Stimulated activated naive B cell treated with anti-CD40 and anti-IgM and Interleukin-4, amounts not matched to agents 10 μg/mL and 1 μg/mL and 100 μg/mL, for 72 hours (primary cell): ENCODE measurements around the gene NOXA1.

ENCODE experiments used
- ATAC-seq, 2 donors: fragments of 150-1000 bp; cut with Tn5 transposase; replicated peaks; 2 replicates each; pipeline ENCODE4 v1.10.0; 2021; ENCODE audit warnings: moderate library complexity in 1 of 2
- DNase-seq: peaks from one replicate; pipeline ENCODE4 v3.0.0; 2021
- H3K27ac Mint-ChIP-seq: one replicate; pipeline ENCODE4 v1.8.0; 2022; ENCODE audit warnings: mild to moderate bottlenecking, mixed read lengths
- H3K27me3 Mint-ChIP-seq, 2 donors: one replicate each; pipeline ENCODE4 v1.8.0; 2022; ENCODE audit warnings: mixed read lengths in 2 of 2
- H3K36me3 Mint-ChIP-seq, 2 donors: one replicate each; pipeline ENCODE4 v1.8.0; 2022; ENCODE audit warnings: mixed read lengths in 2 of 2, mild to moderate bottlenecking in 1 of 2
- H3K4me1 Mint-ChIP-seq, 2 donors: one replicate each; pipeline ENCODE4 v1.8.0; 2022; ENCODE audit warnings: mixed read lengths in 2 of 2, mild to moderate bottlenecking in 1 of 2
- H3K4me3 Mint-ChIP-seq, 2 donors: one replicate each; pipeline ENCODE4 v1.8.0; 2022; ENCODE audit warnings: mild to moderate bottlenecking in 2 of 2, mixed read lengths in 2 of 2, moderate library complexity in 1 of 2
- H3K9me3 Mint-ChIP-seq, 2 donors: one replicate each; pipeline ENCODE4 v1.8.0; 2022; ENCODE audit warnings: mixed read lengths in 2 of 2, mild to moderate bottlenecking in 1 of 2

The NOXA1 gene

DNA sequence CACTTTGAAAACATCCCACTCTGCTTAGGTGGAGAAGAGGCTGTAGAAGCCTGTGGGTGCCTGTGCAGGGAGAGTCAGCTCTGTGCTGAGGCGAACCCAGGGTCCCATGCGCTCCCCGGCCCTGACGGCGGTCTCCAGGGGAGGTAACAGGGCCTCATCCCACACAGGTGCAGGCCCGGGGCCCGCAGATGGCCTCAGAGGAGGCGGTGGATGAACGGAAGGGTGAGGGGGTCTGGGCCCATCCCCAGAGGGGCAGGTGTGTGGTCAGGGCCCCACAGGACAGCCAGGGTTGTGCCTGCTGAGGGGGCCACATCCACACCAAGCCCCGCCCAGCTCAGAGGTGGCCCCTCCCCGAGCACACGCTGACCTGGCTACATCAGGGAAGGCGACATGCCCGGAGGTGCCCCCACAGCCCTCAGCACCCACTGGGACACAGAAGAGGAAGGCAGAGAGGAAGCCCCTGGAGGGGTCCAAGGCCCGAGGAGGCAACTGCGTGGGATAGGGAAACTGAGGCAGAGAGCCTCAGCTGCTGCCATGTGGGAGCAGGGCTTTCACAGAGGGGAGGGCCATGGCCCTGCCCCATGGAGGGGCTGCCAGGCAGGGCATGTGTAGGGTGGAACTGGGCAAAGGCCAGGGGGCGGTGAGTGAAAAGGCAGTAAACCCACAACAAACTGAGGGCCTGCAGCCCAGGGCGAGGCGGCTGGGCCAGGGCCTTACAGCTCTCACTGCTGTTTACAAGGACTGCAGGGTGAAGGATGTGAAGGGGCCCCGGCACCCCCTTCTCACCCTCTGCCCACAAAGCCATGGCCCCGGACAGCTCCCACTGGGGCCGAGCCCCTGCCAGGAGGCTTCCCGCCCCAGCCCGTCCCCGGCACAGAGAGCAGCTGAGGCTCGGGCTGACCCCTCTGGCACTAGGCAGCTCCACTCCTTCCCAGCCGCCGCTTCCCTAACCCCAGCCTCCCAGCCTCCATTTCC lies 29.7 kb upstream of the NOXA1 start:
- peaks cover 0 to 2% of the 10 kb centered on the region in 2 donors for H3K9me3 Mint-ChIP-seq
- ATAC-seq (no peak), DNase-seq (no peak)
- no peak overlapping the region for H3K4me3 Mint-ChIP-seq
- no peak overlapping the region for H3K27ac Mint-ChIP-seq
- H3K36me3 Mint-ChIP-seq = peaks cover 10 to 18% of the 10 kb centered on the region in 2 donors
- peaks cover 5 to 11% of the 10 kb centered on the region in 2 donors for H3K4me1 Mint-ChIP-seq
- H3K27me3 Mint-ChIP-seq = no peaks in the 10 kb centered on the region

DNA sequence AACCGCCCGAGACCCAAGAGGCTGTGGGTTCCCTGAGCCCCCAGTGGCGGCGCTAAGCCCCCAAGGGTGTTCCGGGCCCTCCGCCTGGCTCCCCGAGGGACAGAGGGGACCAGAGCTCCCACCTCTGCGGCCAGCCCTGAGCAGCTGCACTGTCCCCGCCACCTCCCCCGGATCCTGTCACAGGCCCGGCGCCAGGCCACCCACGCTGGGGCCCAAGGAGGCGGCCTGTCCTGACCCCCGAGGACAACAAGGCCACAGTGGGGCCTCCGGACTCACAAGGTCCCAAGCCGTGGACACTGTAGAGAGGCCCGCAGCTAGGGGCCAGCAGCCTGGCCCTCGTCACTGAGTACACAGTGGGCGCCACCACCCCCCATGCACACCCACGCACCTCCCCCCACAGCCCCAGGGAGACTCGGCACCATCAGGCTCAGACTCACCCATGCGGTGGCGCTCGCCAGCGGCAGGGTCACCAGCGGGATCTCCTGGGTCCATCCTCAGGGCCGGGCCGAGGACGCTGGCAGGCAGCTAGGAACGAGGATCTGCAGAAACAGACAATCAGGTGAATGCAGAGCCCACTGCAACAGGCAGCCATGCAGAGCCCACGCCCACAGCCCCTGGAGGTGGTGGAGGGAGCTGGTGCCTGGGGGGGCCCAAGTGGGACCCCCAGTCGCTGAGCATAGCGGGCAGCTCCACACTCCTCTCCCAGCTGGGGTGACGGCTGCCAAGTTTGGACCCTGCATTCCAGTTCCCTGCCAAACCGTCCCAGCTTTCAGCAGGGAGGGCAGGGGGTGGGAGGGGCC lies 28.1 kb upstream of the NOXA1 start:
- H3K27ac Mint-ChIP-seq = no peak overlapping the region
- DNase-seq = no peak
- H3K4me1 Mint-ChIP-seq = peaks cover 11 to 21% of the 10 kb centered on the region in 2 donors
- ATAC-seq = no peak
- H3K27me3 Mint-ChIP-seq = no peaks in the 10 kb centered on the region
- peaks cover 13 to 14% of the 10 kb centered on the region in 2 donors for H3K36me3 Mint-ChIP-seq
- H3K9me3 Mint-ChIP-seq = peaks cover under 1 to 2% of the 10 kb centered on the region in 2 donors
- no peak overlapping the region for H3K4me3 Mint-ChIP-seq

DNA sequence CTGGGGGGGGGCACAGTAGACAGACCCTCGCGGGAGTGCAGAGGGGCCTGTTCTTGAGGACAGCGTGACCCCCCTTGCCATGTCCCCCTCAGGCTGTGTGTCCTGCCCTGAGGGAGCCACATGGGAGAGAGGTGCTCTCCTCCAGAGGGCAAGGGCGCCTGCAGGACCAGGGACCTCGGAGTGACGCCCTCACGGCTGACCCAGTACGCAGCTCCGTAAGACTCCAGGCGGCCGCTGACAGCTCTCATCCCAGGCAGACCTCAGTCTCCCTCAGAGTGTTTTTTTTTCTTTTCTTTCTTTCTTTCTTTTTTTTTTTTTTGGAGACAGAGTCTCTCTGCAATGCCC lies 27.6 kb upstream of the NOXA1 start:
- DNase-seq (no peak), ATAC-seq (no peak)
- H3K27me3 Mint-ChIP-seq = no peaks in the 10 kb centered on the region
- peaks cover 13 to 24% of the 10 kb centered on the region in 2 donors for H3K4me1 Mint-ChIP-seq
- no peak overlapping the region for H3K4me3 Mint-ChIP-seq
- no peak overlapping the region for H3K27ac Mint-ChIP-seq
- peaks cover 14 to 17% of the 10 kb centered on the region in 2 donors for H3K36me3 Mint-ChIP-seq
- peaks cover 2 to 3% of the 10 kb centered on the region in 2 donors for H3K9me3 Mint-ChIP-seq

DNA sequence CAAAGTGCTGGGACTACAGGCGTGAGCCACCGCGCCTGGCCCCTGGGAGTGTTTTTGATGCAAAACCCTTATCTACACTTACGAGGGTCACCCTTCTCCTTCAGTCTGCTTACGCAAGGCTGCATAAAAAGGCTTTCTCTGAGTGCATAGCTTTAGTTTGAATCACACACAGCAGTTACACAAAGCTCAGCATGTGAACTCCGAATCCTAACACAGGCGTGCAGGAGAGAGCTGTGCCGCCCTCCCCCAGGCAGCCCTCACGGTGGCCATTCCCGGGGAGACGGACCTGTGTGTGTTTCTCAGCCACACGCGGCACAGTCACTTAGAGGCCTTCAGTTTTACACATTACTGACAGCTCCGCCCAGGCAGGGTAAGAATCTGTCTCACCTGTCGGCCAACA lies 27.0 kb upstream of the NOXA1 start:
- Mint-ChIP-seq H3K27ac (no peak overlapping the region), H3K4me3 (no peak overlapping the region), H3K4me1 (peaks cover 14 to 25% of the 10 kb centered on the region in 2 donors), H3K27me3 (no peaks in the 10 kb centered on the region), H3K9me3 (peaks cover 2 to 3% of the 10 kb centered on the region in 2 donors), H3K36me3 (peaks cover 14 to 17% of the 10 kb centered on the region in 2 donors)
- ATAC-seq = no peak
- DNase-seq = no peak

DNA sequence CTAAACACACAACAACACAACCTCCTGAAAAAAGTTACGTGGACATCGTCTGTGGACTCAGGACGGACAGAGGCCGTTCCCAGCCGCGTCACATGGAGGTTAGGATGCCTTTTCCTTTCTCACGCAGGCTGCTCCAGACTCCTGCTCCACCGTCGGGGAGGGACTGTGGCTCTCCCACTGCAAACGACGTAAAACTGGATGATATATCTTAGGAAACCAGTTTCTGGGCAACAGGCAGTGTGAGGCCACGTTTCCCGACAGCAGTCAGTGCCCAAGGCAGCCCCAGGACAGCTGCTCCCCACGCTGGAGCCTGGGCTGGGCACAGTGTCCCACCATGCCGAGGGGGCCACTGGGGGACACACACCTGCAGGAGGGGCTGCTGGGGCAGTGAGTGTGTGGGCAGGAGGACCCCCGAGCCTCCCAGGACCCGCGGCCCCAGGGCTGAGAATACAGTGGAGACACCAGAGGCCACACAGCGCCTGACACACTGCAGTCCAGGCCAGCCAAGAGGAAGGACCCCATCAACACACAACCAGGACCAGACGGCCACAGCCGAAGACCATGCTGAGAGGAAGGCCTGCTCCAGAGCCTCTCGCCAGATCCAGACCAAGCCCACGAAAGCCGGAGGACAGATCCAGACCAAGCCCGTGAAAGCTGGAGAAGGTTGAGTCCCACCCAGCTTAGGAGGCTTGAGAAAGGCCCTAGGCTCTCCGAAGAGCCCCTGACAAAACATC lies 26.4 kb upstream of the NOXA1 start:
- H3K27ac Mint-ChIP-seq = no peak overlapping the region

DNA sequence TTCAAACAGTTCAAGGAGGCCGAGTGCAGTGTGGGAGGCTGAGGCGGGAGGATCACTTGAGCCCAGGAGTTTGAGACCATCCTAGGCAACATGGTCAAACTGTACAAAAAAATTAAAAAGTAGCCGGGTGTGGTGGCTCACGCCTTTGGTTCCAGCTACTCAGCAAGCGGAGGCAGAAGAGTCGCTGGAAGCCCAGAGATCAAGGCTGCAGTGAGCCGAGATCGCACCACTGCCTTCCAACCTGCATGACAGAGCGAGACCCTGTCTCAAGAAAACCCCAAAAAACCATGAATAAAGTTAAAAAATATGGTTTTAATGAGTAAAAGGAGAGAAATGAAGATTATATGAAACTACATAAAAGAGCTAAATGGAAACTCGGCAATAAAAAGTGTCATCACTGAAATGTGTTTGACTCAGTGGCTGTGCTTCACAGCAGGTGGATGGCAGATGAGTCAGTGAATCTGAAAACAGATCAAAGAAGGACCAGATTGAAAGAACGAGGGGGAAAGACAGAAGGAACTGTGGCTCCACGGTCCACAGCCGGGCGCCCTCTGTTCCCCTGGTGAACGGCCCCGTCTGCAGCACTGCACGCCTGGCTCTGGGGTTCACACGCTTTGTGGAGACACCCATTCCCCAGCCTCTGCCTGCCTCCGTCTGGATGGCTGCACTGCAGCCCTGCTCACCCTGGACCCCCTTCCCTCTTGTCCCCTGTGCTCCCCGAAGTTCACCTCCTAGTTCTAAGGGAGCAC lies 25.3 kb upstream of the NOXA1 start:
- H3K4me3 Mint-ChIP-seq = no peak overlapping the region
- no peak for DNase-seq

More for the DNA sequence above, 26.4 kb upstream of the NOXA1 start:
- no peak for DNase-seq
- ATAC-seq = no peak
- peaks cover 2 to 3% of the 10 kb centered on the region in 2 donors for H3K9me3 Mint-ChIP-seq
- H3K36me3 Mint-ChIP-seq = peaks cover 14 to 17% of the 10 kb centered on the region in 2 donors
- H3K27me3 Mint-ChIP-seq = no peaks in the 10 kb centered on the region
- peaks cover 14 to 25% of the 10 kb centered on the region in 2 donors for H3K4me1 Mint-ChIP-seq
- H3K4me3 Mint-ChIP-seq = no peak overlapping the region

DNA sequence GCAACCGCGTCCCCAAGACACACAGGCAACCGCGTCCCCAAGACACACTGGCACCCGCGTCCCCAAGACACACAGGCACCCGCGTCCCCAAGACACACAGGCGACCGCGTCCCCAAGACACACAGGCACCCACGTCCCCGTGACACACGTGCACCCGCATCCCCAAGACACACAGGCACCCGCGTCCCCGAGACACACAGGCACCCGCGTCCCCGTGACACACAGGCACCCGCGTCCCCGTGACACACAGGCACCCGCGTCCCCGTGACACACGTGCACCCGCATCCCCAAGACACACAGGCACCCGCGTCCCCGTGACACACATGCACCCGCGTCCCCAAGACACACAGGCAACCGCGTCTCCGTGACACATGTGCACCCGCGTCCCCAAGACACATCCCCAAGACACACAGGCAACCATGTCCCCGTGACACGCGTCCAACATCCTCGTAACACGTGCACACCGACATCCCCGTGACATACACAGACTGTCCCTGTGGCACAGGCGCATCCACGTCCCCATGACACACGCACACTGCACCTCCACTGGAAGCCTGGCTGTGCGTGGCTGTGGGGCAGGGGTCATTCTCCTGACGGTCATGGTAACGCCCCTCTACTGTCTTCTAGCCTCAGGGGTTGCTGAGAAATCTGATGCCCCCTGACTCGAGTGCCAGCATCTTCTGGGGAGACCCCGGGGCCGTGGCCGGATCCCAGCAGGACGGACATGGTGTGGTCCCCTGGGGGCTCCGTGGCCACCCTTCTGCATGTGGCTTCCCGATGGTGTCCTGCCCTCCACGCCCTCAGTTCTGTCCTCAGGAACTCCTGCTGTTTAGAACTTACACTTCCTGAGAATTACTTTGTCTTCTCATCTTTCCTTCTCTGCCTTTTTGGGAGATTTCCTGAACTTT lies 24.4 kb upstream of the NOXA1 start:
- H3K4me3 Mint-ChIP-seq = no peak overlapping the region
- peaks cover 10% of the 10 kb centered on the region in 2 donors for H3K9me3 Mint-ChIP-seq
- H3K4me1 Mint-ChIP-seq = peaks cover 21 to 39% of the 10 kb centered on the region in 2 donors
- H3K27ac Mint-ChIP-seq = no peak overlapping the region
- ATAC-seq = no peak
- no peak for DNase-seq
- H3K36me3 Mint-ChIP-seq = peaks cover 19 to 33% of the 10 kb centered on the region in 2 donors
- H3K27me3 Mint-ChIP-seq = no peaks in the 10 kb centered on the region

More for the DNA sequence above, 25.3 kb upstream of the NOXA1 start:
- Mint-ChIP-seq H3K27me3 (no peaks in the 10 kb centered on the region), H3K9me3 (peaks cover 10% of the 10 kb centered on the region in 2 donors), H3K4me1 (peaks cover 19 to 33% of the 10 kb centered on the region in 2 donors), H3K36me3 (peaks cover 17 to 27% of the 10 kb centered on the region in 2 donors), H3K27ac (no peak overlapping the region)
- ATAC-seq = peak in 1 of 2 donors; percentile 29

DNA sequence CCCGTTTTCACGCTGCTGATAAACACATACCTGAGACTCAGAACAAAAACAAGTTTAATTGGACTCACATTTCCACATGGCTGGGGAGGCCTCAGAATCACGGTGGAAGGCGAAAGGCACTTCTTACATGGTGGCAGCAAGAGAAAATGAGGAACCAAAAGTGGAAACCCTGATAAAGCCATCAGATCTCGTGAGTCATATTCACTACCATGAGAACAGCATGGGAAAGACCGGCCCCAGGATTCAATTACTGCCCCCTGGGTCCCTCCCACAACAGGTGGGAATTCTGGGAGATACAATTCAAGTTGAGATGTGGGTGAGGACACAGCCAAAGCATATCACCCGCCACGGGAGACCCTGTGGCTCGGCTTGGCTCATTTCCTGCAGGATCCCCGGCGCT lies 20.4 kb upstream of the NOXA1 start:
- Mint-ChIP-seq H3K4me1 (peaks cover 18 to 48% of the 10 kb centered on the region in 2 donors), H3K27me3 (no peaks in the 10 kb centered on the region), H3K9me3 (peaks cover 8 to 10% of the 10 kb centered on the region in 2 donors), H3K36me3 (peaks cover 16 to 32% of the 10 kb centered on the region in 2 donors), H3K27ac (peak overlapping the region; percentile 39), H3K4me3 (peak overlapping the region in 1 of 2 donors; percentile 2)
- ATAC-seq (no peak), DNase-seq (no peak)

DNA sequence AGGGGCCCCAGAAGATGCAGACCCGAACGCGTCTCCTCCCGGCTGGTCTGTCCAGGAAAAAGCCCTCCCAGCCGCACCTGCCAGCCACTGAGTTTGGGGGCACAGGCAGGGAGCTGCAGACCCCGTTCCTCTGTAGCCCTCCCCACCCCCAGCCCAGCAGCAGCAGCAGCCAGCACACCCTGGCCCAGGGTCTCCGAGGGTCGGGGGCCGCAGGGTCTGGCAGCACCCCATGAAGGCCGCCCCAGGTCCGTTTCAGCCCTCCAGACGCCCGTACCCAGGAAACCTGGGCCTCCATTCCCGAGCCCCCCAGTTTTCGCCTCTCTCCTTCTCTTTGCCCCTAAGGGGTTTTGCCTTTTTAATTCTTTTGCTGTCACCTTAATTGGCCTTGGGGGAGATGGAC lies 19.9 kb upstream of the NOXA1 start:
- ATAC-seq (no peak), DNase-seq (no peak)
- no peak overlapping the region for H3K27ac Mint-ChIP-seq
- peaks cover 0 to 4% of the 10 kb centered on the region in 2 donors for H3K27me3 Mint-ChIP-seq
- peaks cover 20 to 53% of the 10 kb centered on the region in 2 donors for H3K4me1 Mint-ChIP-seq
- H3K4me3 Mint-ChIP-seq = no peak overlapping the region
- H3K9me3 Mint-ChIP-seq = peaks cover 8 to 10% of the 10 kb centered on the region in 2 donors
- H3K36me3 Mint-ChIP-seq = peaks cover 16 to 32% of the 10 kb centered on the region in 2 donors

DNA sequence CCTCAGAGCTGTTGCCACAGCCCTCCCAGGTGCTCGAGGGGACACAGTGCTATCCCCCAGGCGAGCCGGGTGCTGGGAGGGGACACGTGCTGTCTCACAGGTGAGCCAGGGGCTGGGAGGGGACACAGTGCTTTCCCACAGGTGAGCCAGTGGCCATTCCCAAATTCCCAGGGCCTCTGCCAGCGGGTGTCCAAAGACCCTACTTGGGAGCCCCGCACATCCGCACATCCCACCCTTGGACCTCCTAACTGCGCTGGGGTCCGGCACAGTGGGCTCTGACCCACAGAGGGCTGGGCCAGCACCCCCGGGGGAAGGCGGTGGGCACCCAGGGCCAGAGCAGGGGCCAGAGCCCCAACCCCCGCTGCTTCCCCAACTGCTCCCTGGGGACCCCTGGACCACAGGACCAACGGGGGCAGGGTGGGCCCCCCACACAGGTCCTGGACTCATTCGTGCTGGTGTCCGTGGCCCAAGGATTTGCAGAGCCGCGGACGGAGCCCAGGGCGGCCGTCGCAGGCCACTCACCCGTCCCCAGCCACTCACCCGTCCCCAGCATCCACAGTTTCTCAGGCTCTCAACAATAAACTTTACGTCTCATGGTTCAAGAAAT lies 18.1 kb upstream of the NOXA1 start:
- H3K27me3 Mint-ChIP-seq = peaks cover 0 to 4% of the 10 kb centered on the region in 2 donors
- no peak overlapping the region for H3K27ac Mint-ChIP-seq

DNA sequence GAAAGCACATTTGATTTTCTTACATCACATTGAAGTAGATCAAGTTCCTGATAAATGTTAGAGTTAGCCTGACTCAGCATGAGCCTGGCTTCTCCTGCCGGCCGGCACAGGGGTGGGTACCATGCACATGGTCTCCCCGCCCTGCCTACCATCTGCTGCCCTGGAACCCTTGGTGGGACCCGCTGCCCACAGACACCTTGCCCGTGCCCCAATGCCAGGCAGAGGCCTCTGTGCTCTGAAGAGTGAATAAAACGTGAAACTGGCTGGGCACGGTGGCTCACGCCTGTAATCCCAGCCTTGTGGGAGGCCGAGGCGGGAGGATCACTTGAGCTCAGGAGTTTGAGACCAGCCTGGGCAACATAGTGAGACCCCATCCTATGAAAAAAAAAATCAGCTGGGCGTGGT lies 17.5 kb upstream of the NOXA1 start:
- H3K27ac Mint-ChIP-seq = no peak overlapping the region
- H3K36me3 Mint-ChIP-seq = peaks cover 16 to 21% of the 10 kb centered on the region in 2 donors
- H3K9me3 Mint-ChIP-seq = peaks cover 7 to 8% of the 10 kb centered on the region in 2 donors
- no peak for ATAC-seq
- H3K4me1 Mint-ChIP-seq = peaks cover 13 to 41% of the 10 kb centered on the region in 2 donors
- DNase-seq = no peak
- H3K27me3 Mint-ChIP-seq = peaks cover 0 to 4% of the 10 kb centered on the region in 2 donors
- peak overlapping the region in 1 of 2 donors; percentile 79 for H3K4me3 Mint-ChIP-seq

More for the DNA sequence above, 18.1 kb upstream of the NOXA1 start:
- no peak overlapping the region for H3K4me3 Mint-ChIP-seq
- H3K36me3 Mint-ChIP-seq = peaks cover 16 to 24% of the 10 kb centered on the region in 2 donors
- DNase-seq (no peak), ATAC-seq (no peak)
- peaks cover 14 to 43% of the 10 kb centered on the region in 2 donors for H3K4me1 Mint-ChIP-seq
- H3K9me3 Mint-ChIP-seq = peaks cover 8 to 10% of the 10 kb centered on the region in 2 donors

DNA sequence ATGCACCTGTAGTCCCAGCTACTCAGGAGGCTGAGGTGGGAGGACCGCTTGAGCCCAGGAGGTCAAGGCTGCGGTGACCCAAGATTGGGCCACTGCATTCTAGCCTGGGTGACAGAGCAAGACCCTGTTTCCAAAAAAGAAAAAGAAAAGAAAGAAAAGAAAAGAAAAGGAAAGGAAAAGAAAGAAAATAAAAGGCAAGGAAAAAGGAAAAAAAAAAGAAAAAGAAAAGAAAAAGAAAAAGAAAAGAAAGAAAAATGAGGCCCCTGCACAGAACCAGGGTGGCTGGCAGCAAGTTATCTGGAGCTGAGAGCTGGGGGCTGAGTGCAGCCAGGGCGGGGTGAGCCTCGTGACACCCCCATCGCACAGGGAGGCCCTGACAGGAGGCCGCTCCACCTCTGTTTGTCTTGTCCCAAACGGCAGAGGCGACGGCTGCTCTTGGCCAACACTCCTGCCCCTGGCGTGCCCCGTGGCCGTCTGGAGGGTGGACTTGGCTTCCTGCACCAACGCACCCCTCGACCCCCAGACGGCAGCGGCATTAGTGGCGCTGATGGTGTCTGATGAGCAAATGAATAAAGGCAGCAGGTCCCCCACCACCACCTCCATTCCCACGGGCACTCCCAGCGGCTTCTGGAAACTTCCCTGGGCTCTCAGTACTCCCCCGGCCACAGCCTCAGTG lies 17.0 kb upstream of the NOXA1 start:
- peak overlapping the region; percentile 72 for H3K27ac Mint-ChIP-seq
- ATAC-seq (no peak), DNase-seq (no peak)
- H3K36me3 Mint-ChIP-seq = peaks cover 16 to 21% of the 10 kb centered on the region in 2 donors
- H3K27me3 Mint-ChIP-seq = peaks cover 0 to 4% of the 10 kb centered on the region in 2 donors
- peaks cover 12 to 45% of the 10 kb centered on the region in 2 donors for H3K4me1 Mint-ChIP-seq
- H3K9me3 Mint-ChIP-seq = peaks cover 7 to 8% of the 10 kb centered on the region in 2 donors
- H3K4me3 Mint-ChIP-seq = peak overlapping the region in 1 of 2 donors; percentile 79
